CD4-positive, alpha-beta T cell treated with Interleukin-17A for 4 hours (primary cell): ENCODE measurements around the gene MMEL1.
"Not testable (repeated sequence)": the region's sequence is repeated elsewhere in the genome, so short reads cannot be mapped to it uniquely, and the experiment has no call there.

Experiments used
- DNase-seq: peaks from one replicate; pipeline ENCODE4 v3.0.0-alpha.2; 2020; ENCODE audit warnings: mixed read lengths

MMEL1 gene

GRCh38 chr1:2628191-2628932, 4.5 kb downstream of the MMEL1 start:
- DNase-seq = no peak

- DNase-seq = no peak
Observed at GRCh38 chr1:2627746-2628145, 5.1 kb downstream of the MMEL1 start.

- DNase-seq = not testable (repeated sequence)
Observed at GRCh38 chr1:2625748-2626147, 7.1 kb downstream of the MMEL1 start.

GRCh38 chr1:2625311-2625710, 7.5 kb downstream of the MMEL1 start:
- DNase-seq = no peak

GRCh38 chr1:2624735-2625300, 8.0 kb downstream of the MMEL1 start:
- DNase-seq = no peak

- no peak for DNase-seq
Observed at GRCh38 chr1:2623571-2624337, 9.1 kb downstream of the MMEL1 start.

- DNase-seq = no peak
Observed at GRCh38 chr1:2617971-2618470, 14.8 kb downstream of the MMEL1 start.

GRCh38 chr1:2614145-2614544, 18.7 kb downstream of the MMEL1 start:
- DNase-seq = no peak

GRCh38 chr1:2612591-2613365, 20.0 kb downstream of the MMEL1 start:
- DNase-seq = no peak

GRCh38 chr1:2611621-2612437, 21.0 kb downstream of the MMEL1 start:
- no peak for DNase-seq

GRCh38 chr1:2611031-2611501, 21.8 kb downstream of the MMEL1 start:
- peak; percentile 32 for DNase-seq

GRCh38 chr1:2610036-2610959, 22.5 kb downstream of the MMEL1 start:
- no peak for DNase-seq

- no peak for DNase-seq
Observed at GRCh38 chr1:2609319-2610035, 23.3 kb downstream of the MMEL1 start.

GRCh38 chr1:2607641-2608091, 25.1 kb downstream of the MMEL1 start:
- DNase-seq = no peak

- no peak for DNase-seq
Observed at GRCh38 chr1:2606881-2607621, 25.8 kb downstream of the MMEL1 start.

GRCh38 chr1:2606396-2606880, 26.4 kb downstream of the MMEL1 start:
- no peak for DNase-seq

- DNase-seq = no peak
Observed at GRCh38 chr1:2605509-2606395, 27.1 kb downstream of the MMEL1 start.
